Type B pancreatic cell (in vitro differentiated cells): Measurements from ENCODE around the gene XRN1. TPM values are rescaled to one million over a fixed set of nuclear protein-coding genes. Genes with fewer than 3 reads are reported as not detected.

Source experiments
- DNase-seq: peaks from one replicate; pipeline ENCODE4 v3.0.0; 2021; ENCODE audit warnings: mixed read lengths; ENCODE audit not compliant: unreplicated experiment; ENCODE audit errors: extremely low spot score
- H3K27ac Mint-ChIP-seq: 2 replicates; pipeline ENCODE4 v1.8.0; 2021; ENCODE audit warnings: mild to moderate bottlenecking, mixed read lengths
- H3K27me3 Mint-ChIP-seq: 2 replicates; pipeline ENCODE4 v1.8.0; 2021; ENCODE audit warnings: mixed read lengths
- H3K36me3 Mint-ChIP-seq: 2 replicates; pipeline ENCODE4 v1.8.0; 2021; ENCODE audit warnings: mixed read lengths
- H3K4me1 Mint-ChIP-seq: one replicate; pipeline ENCODE4 v1.8.0; 2021; ENCODE audit warnings: mixed read lengths; ENCODE audit not compliant: unreplicated experiment
- H3K4me3 Mint-ChIP-seq: 2 replicates; pipeline ENCODE4 v1.8.0; 2021; ENCODE audit warnings: mild to moderate bottlenecking, mixed read lengths
- H3K9me3 Mint-ChIP-seq: 2 replicates; pipeline ENCODE4 v1.8.0; 2021; ENCODE audit warnings: mixed read lengths
- CTCF ChIP-seq: fragments of 200-600 bp; sonication (generic); conservative IDR thresholded peaks from 2 replicates; pipeline ENCODE4 v1.5.0; 2021; ENCODE audit warnings: antibody characterized with exemption, mild to moderate bottlenecking
- total RNA-seq: library from RNA; stranded (reverse); gene quantifications from 2 replicates; pipeline ENCODE4 v1.2.1, GENCODE V29; 2021; ENCODE audit warnings: low replicate concordance

XRN1 gene
- total RNA-seq, 1 donor from 2014 or later: 28.1 TPM

- no peak overlapping the region for H3K4me3 Mint-ChIP-seq
- H3K9me3 Mint-ChIP-seq: peaks cover 4% of the 10 kb centered on the region
- no peak for DNase-seq
- H3K4me1 Mint-ChIP-seq: no peaks in the 10 kb centered on the region
- H3K27me3 Mint-ChIP-seq: no peaks in the 10 kb centered on the region
- H3K27ac Mint-ChIP-seq: peak overlapping the region; percentile 29
- H3K36me3 Mint-ChIP-seq: no peaks in the 10 kb centered on the region
- peak; percentile 84 for TF ChIP-seq CTCF
These were observed 167.8 kb downstream of the XRN1 start for GRCh38 chr3:142279965-142280590.

GRCh38 chr3:142278451-142278850 lies 169.4 kb downstream of the XRN1 start:
- Mint-ChIP-seq H3K27me3 (no peaks in the 10 kb centered on the region), H3K4me3 (no peak overlapping the region), H3K4me1 (no peaks in the 10 kb centered on the region), H3K27ac (no peak overlapping the region), H3K36me3 (no peaks in the 10 kb centered on the region), H3K9me3 (no peaks in the 10 kb centered on the region)
- no peak for DNase-seq
- TF ChIP-seq CTCF: no peak

GRCh38 chr3:142276781-142277180 lies 171.1 kb downstream of the XRN1 start:
- no peak for DNase-seq
- no peak for TF ChIP-seq CTCF
- no peaks in the 10 kb centered on the region for H3K27me3 Mint-ChIP-seq
- no peaks in the 10 kb centered on the region for H3K36me3 Mint-ChIP-seq
- H3K4me3 Mint-ChIP-seq: no peak overlapping the region
- H3K9me3 Mint-ChIP-seq: no peaks in the 10 kb centered on the region
- H3K4me1 Mint-ChIP-seq: no peaks in the 10 kb centered on the region
- H3K27ac Mint-ChIP-seq: no peak overlapping the region

- no peaks in the 10 kb centered on the region for H3K4me1 Mint-ChIP-seq
- no peaks in the 10 kb centered on the region for H3K27me3 Mint-ChIP-seq
- H3K9me3 Mint-ChIP-seq: no peaks in the 10 kb centered on the region
- H3K27ac Mint-ChIP-seq: no peak overlapping the region
- no peak for DNase-seq
- no peak for TF ChIP-seq CTCF
- H3K4me3 Mint-ChIP-seq: no peak overlapping the region
- H3K36me3 Mint-ChIP-seq: no peaks in the 10 kb centered on the region
These were observed 172.0 kb downstream of the XRN1 start for GRCh38 chr3:142275856-142276255.

GRCh38 chr3:142274908-142275307 lies 172.9 kb downstream of the XRN1 start:
- DNase-seq: no peak
- H3K9me3 Mint-ChIP-seq: no peaks in the 10 kb centered on the region
- H3K27me3 Mint-ChIP-seq: no peaks in the 10 kb centered on the region
- H3K36me3 Mint-ChIP-seq: no peaks in the 10 kb centered on the region
- H3K4me1 Mint-ChIP-seq: no peaks in the 10 kb centered on the region
- no peak overlapping the region for H3K4me3 Mint-ChIP-seq
- no peak overlapping the region for H3K27ac Mint-ChIP-seq
- no peak for TF ChIP-seq CTCF

- no peaks in the 10 kb centered on the region for H3K4me1 Mint-ChIP-seq
These were observed 174.3 kb downstream of the XRN1 start for GRCh38 chr3:142273501-142273900.

More at GRCh38 chr3:142273501-142273900, 174.3 kb downstream of the XRN1 start:
- TF ChIP-seq CTCF: no peak
- Mint-ChIP-seq H3K9me3 (no peaks in the 10 kb centered on the region), H3K36me3 (no peaks in the 10 kb centered on the region), H3K27me3 (no peaks in the 10 kb centered on the region), H3K4me3 (no peak overlapping the region), H3K27ac (no peak overlapping the region)
- DNase-seq: no peak
